PC-3 (cell line): ENCODE measurements around the gene KHK. TPM values are rescaled to one million over a fixed set of nuclear protein-coding genes. Genes with fewer than 3 reads are reported as not detected.
A peak's percentile ranks its signal among the peaks of the same experiment; 100 is the strongest.

ENCODE experiments used
- ATAC-seq: fragments of 200-7000 bp; cut with Tn5 transposase; 2 replicates; pipeline ENCODE4 v1.9.1; 2020; ENCODE audit warnings: mild to moderate bottlenecking, moderate library complexity
- BruUV-seq: library from RNA; stranded (reverse); fragments of 400-500 nt; replicated peaks from 2 replicates; lab custom pipeline; 2021; lab: Mats Ljungman, UMichigan
- CTCF ChIA-PET: fragments of 300-600 bp; sonication (Branson Sonifier 250); formaldehyde crosslinking; loops from one replicate; lab custom pipeline; 2022; ENCODE audit warnings: antibody characterized with exemption; lab: Charles Lee
- POLR2A ChIA-PET: fragments of 300-600 bp; sonication (Branson Sonifier 250); formaldehyde crosslinking; loops from one replicate; lab custom pipeline; 2022; ENCODE audit warnings: antibody characterized with exemption; ENCODE audit not compliant: unreplicated experiment; lab: Charles Lee
- DNase-seq: peaks from one replicate; pipeline ENCODE4 v3.0.0-alpha.2; 2015
- H2AFZ ChIP-seq: fragments of 300-600 bp; sonication (generic); 2 replicates; pipeline ENCODE4 v1.6.0; 2016; ENCODE audit warnings: antibody characterized with exemption, low read length
- H3F3A ChIP-seq: fragments of 300-600 bp; sonication (generic); one replicate; pipeline ENCODE4 v1.6.0; 2017; ENCODE audit warnings: antibody characterized with exemption, low read length, control low read depth, mild to moderate bottlenecking; ENCODE audit not compliant: unreplicated experiment
- H3K27ac ChIP-seq: fragments of 300-600 bp; sonication (generic); 2 replicates; pipeline ENCODE4 v1.5.1; 2016; ENCODE audit warnings: mild to moderate bottlenecking, low read length
- H3K27me3 ChIP-seq: fragments of 300-600 bp; sonication (generic); 2 replicates; pipeline ENCODE4 v1.6.1; 2016; ENCODE audit warnings: low read length, mixed read lengths
- H3K36me3 ChIP-seq: fragments of 300-600 bp; sonication (generic); 2 replicates; pipeline ENCODE4 v1.6.1; 2016; ENCODE audit warnings: low read depth, mixed run types, low read length, mixed read lengths
- H3K4me1 ChIP-seq: fragments of 300-600 bp; sonication (generic); 2 replicates; pipeline ENCODE4 v1.5.1; 2016; ENCODE audit warnings: low read length; ENCODE audit not compliant: insufficient read depth
- H3K4me2 ChIP-seq: fragments of 300-600 bp; sonication (generic); 2 replicates; pipeline ENCODE4 v1.6.0; 2016; ENCODE audit warnings: low read length
- H3K4me3 ChIP-seq: fragments of 300-600 bp; sonication (generic); 2 replicates; pipeline ENCODE4 v1.5.1; 2016; ENCODE audit warnings: mild to moderate bottlenecking, low read length, mixed read lengths
- H3K79me2 ChIP-seq: fragments of 300-600 bp; sonication (generic); 2 replicates; pipeline ENCODE4 v1.6.1; 2017; ENCODE audit warnings: low read length, mixed read lengths
- H3K9ac ChIP-seq: fragments of 300-600 bp; sonication (generic); 2 replicates; pipeline ENCODE4 v1.6.0; 2016; ENCODE audit warnings: mild to moderate bottlenecking, low read length
- H3K9me2 ChIP-seq: fragments of 300-600 bp; sonication (generic); replicated peaks from 2 replicates; pipeline ENCODE4 v1.6.1; 2016; ENCODE audit warnings: mixed run types, low read length, mixed read lengths
- H3K9me3 ChIP-seq: fragments of 300-600 bp; sonication (generic); 2 replicates; pipeline ENCODE4 v1.6.1; 2016; ENCODE audit warnings: low read length, mixed read lengths
- H4K20me1 ChIP-seq: fragments of 300-600 bp; sonication (generic); 2 replicates; pipeline ENCODE4 v1.6.1; 2016; ENCODE audit warnings: low read length, mixed read lengths
- EZH2 ChIP-seq: fragments of 300-600 bp; sonication (generic); IDR thresholded peaks from one replicate; pipeline ENCODE4 v1.6.1; 2017; ENCODE audit warnings: antibody characterized with exemption, mild to moderate bottlenecking, low read length; ENCODE audit not compliant: unreplicated experiment
- EZH2phosphoT487 ChIP-seq: fragments of 300-600 bp; sonication (generic); IDR thresholded peaks from 2 replicates; pipeline ENCODE4 v1.6.1; 2018; ENCODE audit warnings: mild to moderate bottlenecking, antibody characterized with exemption, low read length, borderline replicate concordance
- intact Hi-C: fragments of 100-400 bp; cut with micrococcal nuclease; formaldehyde crosslinking; loops from 2 replicates; pipeline ENCODE4 v1.9.0; 2023
- total RNA-seq: library from RNA; depleted of rRNA; stranded (reverse); fragments of >200 nt; gene quantifications from 2 replicates; pipeline ENCODE4 v1.2.3, GENCODE V29; 2014
- TF ChIP-seq, protein P1 (sequence below): fragments of 300-600 bp; sonication (generic); conservative IDR thresholded peaks from 2 replicates; pipeline ENCODE4 v1.5.1; 2017; ENCODE audit warnings: antibody characterized with exemption, low read depth, mild to moderate bottlenecking, low read length

KHK gene
- total RNA-seq, 1 experiment from 2014 or later = 11.0 TPM

DNA sequence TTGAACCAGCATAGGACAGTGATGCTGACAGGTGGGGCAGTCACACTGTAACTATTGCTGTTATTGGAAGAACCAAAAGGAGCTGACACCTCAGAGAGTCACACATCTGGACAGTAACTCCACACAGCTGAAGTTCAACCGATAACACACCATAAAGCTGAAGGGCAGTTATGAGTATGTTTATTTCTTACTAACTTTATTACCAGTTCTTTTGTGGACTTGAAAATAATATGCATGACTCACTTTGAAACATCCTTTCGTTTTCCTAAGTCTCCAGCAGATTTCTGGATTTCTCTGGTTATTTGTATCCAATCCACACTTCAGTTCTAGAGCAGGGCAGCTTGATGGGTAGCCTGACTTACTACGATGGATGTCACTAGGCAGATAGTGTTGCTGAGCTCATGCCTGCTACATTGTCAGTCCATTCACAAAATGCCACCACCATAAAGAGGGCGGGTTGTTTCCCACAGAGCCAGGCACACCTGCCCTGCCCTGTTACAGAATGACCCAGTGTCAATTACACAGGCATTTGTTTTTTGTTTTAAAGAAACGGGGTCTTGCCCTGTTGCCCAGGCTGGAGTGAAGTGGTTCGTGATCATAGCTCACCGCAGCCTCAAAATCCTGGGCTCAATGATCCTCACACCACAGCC is 43.5 kb upstream of the KHK start:
- Histone ChIP-seq H3K4me1 (no peaks in the 10 kb centered on the region), H3K36me3 (peaks cover 30% of the 10 kb centered on the region), H4K20me1 (no peaks in the 10 kb centered on the region), H3K4me2 (no peak overlapping the region), H3K79me2 (no peaks in the 10 kb centered on the region), H3K27ac (no peak overlapping the region), H3K9ac (no peak overlapping the region), H3K9me2 (no peaks in the 10 kb centered on the region), H3K27me3 (no peaks in the 10 kb centered on the region), H2AFZ (no peak overlapping the region), H3F3A (no peaks in the 10 kb centered on the region), H3K9me3 (no peaks in the 10 kb centered on the region), H3K4me3 (no peak overlapping the region)
- DNase-seq (no peak), ATAC-seq (peak; percentile 73)
- POLR2A ChIA-PET = interaction anchor here (0.6 kb wide), 1 partner anchor 13 kb away, joined by 5 read pairs; no protein-coding TSS in a partner anchor
- intact Hi-C loops = no loop called here
- no TSS peak for BruUV-seq
- CTCF ChIA-PET = no interaction called here
- TF ChIP-seq, protein P1, sequence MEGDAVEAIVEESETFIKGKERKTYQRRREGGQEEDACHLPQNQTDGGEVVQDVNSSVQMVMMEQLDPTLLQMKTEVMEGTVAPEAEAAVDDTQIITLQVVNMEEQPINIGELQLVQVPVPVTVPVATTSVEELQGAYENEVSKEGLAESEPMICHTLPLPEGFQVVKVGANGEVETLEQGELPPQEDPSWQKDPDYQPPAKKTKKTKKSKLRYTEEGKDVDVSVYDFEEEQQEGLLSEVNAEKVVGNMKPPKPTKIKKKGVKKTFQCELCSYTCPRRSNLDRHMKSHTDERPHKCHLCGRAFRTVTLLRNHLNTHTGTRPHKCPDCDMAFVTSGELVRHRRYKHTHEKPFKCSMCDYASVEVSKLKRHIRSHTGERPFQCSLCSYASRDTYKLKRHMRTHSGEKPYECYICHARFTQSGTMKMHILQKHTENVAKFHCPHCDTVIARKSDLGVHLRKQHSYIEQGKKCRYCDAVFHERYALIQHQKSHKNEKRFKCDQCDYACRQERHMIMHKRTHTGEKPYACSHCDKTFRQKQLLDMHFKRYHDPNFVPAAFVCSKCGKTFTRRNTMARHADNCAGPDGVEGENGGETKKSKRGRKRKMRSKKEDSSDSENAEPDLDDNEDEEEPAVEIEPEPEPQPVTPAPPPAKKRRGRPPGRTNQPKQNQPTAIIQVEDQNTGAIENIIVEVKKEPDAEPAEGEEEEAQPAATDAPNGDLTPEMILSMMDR = no peak

DNA sequence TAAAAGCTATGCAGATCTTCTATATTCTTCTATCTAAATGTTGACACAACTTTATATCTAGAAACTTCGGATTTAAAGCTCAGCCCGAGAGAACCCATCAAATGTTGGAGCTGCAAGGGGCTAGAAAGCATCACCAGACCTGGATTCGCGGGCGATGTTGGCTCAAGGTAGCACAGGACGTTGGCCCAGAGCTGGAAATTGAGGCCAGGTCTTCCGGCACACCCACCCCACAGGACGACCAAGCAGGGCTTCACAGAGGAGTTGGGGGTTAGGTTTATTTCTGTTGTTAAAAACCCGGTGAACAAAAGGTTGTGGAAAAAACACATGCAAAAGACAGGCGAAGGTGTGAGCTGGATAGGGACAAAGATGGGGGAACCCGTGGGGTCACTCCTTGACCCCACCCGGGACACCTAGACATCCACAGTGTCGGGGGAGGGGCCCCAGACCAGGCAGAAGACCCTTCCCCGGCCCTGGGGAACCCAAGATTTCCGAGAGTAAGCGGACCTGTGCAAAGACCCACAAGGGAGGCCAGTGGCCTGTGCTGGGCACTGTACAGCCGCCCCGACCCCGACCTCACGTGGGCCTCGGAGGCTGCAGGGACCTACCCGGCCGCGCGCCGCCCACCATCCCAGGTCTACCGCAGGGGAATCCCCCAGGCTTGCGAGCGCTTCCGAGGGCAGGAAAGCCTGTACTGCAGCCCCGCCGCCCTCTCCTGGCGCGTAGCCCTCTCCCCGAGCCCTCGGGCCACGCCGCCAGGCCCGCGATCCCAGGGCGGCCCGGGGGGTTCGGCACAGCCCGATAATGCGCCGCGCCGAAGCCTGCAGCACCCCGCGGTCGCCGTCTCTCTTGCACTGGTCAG is 36.9 kb upstream of the KHK start:
- intact Hi-C loops = loop anchor here (1.0 to 2.0 kb wide), 3 partner anchors 17 to 88 kb away; partner anchors contain the start of gene TMEM214
- no peaks in the 10 kb centered on the region for H3F3A ChIP-seq
- DNase-seq (no peak), ATAC-seq (peak; percentile 4)
- CTCF ChIA-PET = interaction anchor here (0.6 to 0.9 kb wide), 2 partner anchors 88 kb away, joined by 3 to 4 read pairs; no protein-coding TSS in a partner anchor
- no TSS peak for BruUV-seq
- H3K9ac ChIP-seq = peak overlapping the region; percentile 61
- POLR2A ChIA-PET = no interaction called here
- H2AFZ ChIP-seq = peak overlapping the region; percentile 79
- peak overlapping the region; percentile 77 for H3K4me3 ChIP-seq
- H3K79me2 ChIP-seq = no peaks in the 10 kb centered on the region
- H3K4me1 ChIP-seq = peaks cover 17% of the 10 kb centered on the region
- H3K4me2 ChIP-seq = peak overlapping the region; percentile 94
- H3K27me3 ChIP-seq = no peaks in the 10 kb centered on the region
- TF ChIP-seq EZH2 = no peak
- TF ChIP-seq, protein P1 = no peak
- TF ChIP-seq EZH2phosphoT487 = no peak
- H3K27ac ChIP-seq = peak overlapping the region; percentile 33
- H3K9me2 ChIP-seq = no peaks in the 10 kb centered on the region
- H4K20me1 ChIP-seq = no peaks in the 10 kb centered on the region
- no peaks in the 10 kb centered on the region for H3K9me3 ChIP-seq
- no peaks in the 10 kb centered on the region for H3K36me3 ChIP-seq
